SK-N-SH (cell line): ENCODE data around the gene RPUSD3. TPM values are rescaled to one million over a fixed set of nuclear protein-coding genes. Genes with fewer than 3 reads are reported as not detected.
"Not testable (repeated sequence)": the region's sequence is repeated elsewhere in the genome, so short reads cannot be mapped to it uniquely, and the experiment has no call there.

Experiments used
- CTCF ChIA-PET: fragments of 300-600, 350-600 bp; formaldehyde crosslinking; extraction: SDS; loops from one replicate; lab custom pipeline; 2021; lab: Yijun Ruan, JAX
- POLR2A ChIA-PET: fragments of 350-600 bp; sonication (Branson Sonifier 250); formaldehyde crosslinking; extraction: SDS; loops from one replicate; lab custom pipeline; 2020; ENCODE audit warnings: antibody characterized with exemption, inconsistent platforms; lab: Yijun Ruan, JAX
- DNase-seq: peaks from one replicate; pipeline ENCODE4 v3.0.0; 2012
- H2AFZ ChIP-seq: fragments of 200-600 bp; sonication (generic); 2 replicates; pipeline ENCODE4 v1.8.1; 2016; ENCODE audit warnings: antibody characterized with exemption, mild to moderate bottlenecking, low read depth
- H3F3A ChIP-seq: fragments of 200-600 bp; sonication (generic); replicated peaks from 2 replicates; pipeline ENCODE3; 2016; ENCODE audit warnings: antibody characterized with exemption, mild to moderate bottlenecking; ENCODE audit not compliant: insufficient read depth
- H3K27ac ChIP-seq, 2 experiments: fragments of 200-500 bp in 1 of 2; fragments of 200-600 bp in 1 of 2; sonication (Bioruptor generic) in 1 of 2; sonication (generic), shearing (Covaris generic) in 1 of 2; 2 replicates each; pipeline versions ENCODE4 v1.5.1 to v1.6.1; 2014 to 2016; ENCODE audit warnings: low read depth in 2 of 2, inconsistent platforms in 1 of 2, low read length in 1 of 2, mild to moderate bottlenecking in 1 of 2, mixed read lengths in 1 of 2
- H3K27me3 ChIP-seq: fragments of 200-600 bp; sonication (generic), shearing (Covaris generic); 2 replicates; pipeline ENCODE4 v1.6.1; 2016; ENCODE audit warnings: mixed run types; ENCODE audit not compliant: insufficient read depth
- H3K36me3 ChIP-seq, 2 experiments: fragments of 200-500 bp in 1 of 2; fragments of 200-600 bp in 1 of 2; sonication (Bioruptor generic) in 1 of 2; sonication (generic) in 1 of 2; replicated peaks in 1 of 2; 2 replicates each; pipeline versions ENCODE3 to v1.5.1; 2014 to 2016; ENCODE audit warnings: low read length in 1 of 2, mild to moderate bottlenecking in 1 of 2; ENCODE audit not compliant: insufficient read depth in 2 of 2, control insufficient read depth in 1 of 2
- H3K4me1 ChIP-seq, 2 experiments: fragments of 200-500 bp in 1 of 2; fragments of 200-600 bp in 1 of 2; sonication (Bioruptor generic) in 1 of 2; sonication (generic), shearing (Covaris generic) in 1 of 2; 2 replicates each; pipeline versions ENCODE4 v1.5.1 to v1.6.1; 2014 to 2016; ENCODE audit warnings: low read depth in 1 of 2, low read length in 1 of 2, mixed run types in 1 of 2; ENCODE audit not compliant: insufficient read depth in 2 of 2, control insufficient read depth in 1 of 2
- H3K4me2 ChIP-seq: fragments of 200-600 bp; sonication (generic), shearing (Covaris generic); 2 replicates; pipeline ENCODE4 v1.6.1; 2017; ENCODE audit warnings: mixed run types
- H3K4me3 ChIP-seq, 2 experiments: fragments of 200-500 bp in 1 of 2; fragments of 200-600 bp in 1 of 2; sonication (Bioruptor generic) in 1 of 2; sonication (generic), shearing (Covaris generic) in 1 of 2; 2 replicates each; pipeline versions ENCODE4 v1.5.1 to v1.8.1; 2014 to 2016; ENCODE audit warnings: low read depth in 2 of 2, inconsistent platforms in 1 of 2, low read length in 1 of 2, mild to moderate bottlenecking in 1 of 2, mixed read lengths in 1 of 2, moderate library complexity in 1 of 2
- H3K79me2 ChIP-seq: fragments of 200-600 bp; sonication (generic); 2 replicates; pipeline ENCODE4 v1.8.1; 2017; ENCODE audit warnings: mild to moderate bottlenecking; ENCODE audit not compliant: insufficient read depth
- H3K9ac ChIP-seq: fragments of 200-600 bp; sonication (generic); 2 replicates; pipeline ENCODE4 v1.6.1; 2017; ENCODE audit warnings: mixed run types
- H3K9me2 ChIP-seq: fragments of 200-600 bp; sonication (generic); 2 replicates; pipeline ENCODE4 v1.6.1; 2017; ENCODE audit warnings: mixed run types
- H3K9me3 ChIP-seq: fragments of 200-600 bp; sonication (generic); 2 replicates; pipeline ENCODE4 v1.6.1; 2017; ENCODE audit warnings: mixed run types, mild to moderate bottlenecking, moderate library complexity
- H4K20me1 ChIP-seq: fragments of 200-600 bp; sonication (generic); 2 replicates; pipeline ENCODE4 v1.6.1; 2017; ENCODE audit warnings: mild to moderate bottlenecking, mixed run types; ENCODE audit not compliant: insufficient read depth
- CTCF ChIP-seq: fragments of 200-600 bp; sonication (generic); IDR thresholded peaks from 2 replicates; pipeline ENCODE4 v1.6.1; 2017; ENCODE audit warnings: antibody characterized with exemption, mild to moderate bottlenecking, moderate library complexity
- RAD21 ChIP-seq: IDR thresholded peaks from 2 replicates; pipeline ENCODE4 v1.6.1; 2012; ENCODE audit warnings: mild to moderate bottlenecking, low read length
- SMC3 ChIP-seq: IDR thresholded peaks from 2 replicates; pipeline ENCODE4 v1.6.1; 2012; ENCODE audit warnings: low read depth, low read length, improper control_type of control experiment
- TCF12 ChIP-seq: IDR thresholded peaks from 2 replicates; pipeline ENCODE4 v1.4.0; 2012
- WGBS: methylation state at CpG from one replicate; pipeline ENCODE4 v1.1.6; 2017; ENCODE audit warnings: low lambda C conversion rate; 5-methylcytosine and 5-hydroxymethylcytosine counted together
- polyA plus RNA-seq, 3 experiments: library from polyadenylated mRNA; depleted of rRNA; stranded (reverse); fragments of >200 nt; gene quantifications; 2 replicates each; pipeline ENCODE4 v1.2.3, GENCODE V29; 2012
- TF ChIP-seq, protein P1 (sequence below): IDR thresholded peaks from 2 replicates; pipeline ENCODE4; 2012

Gene RPUSD3
- polyA plus RNA-seq, 1 of the 3 experiments (the other 2 are of a cell fraction): 43.4 TPM

DNA sequence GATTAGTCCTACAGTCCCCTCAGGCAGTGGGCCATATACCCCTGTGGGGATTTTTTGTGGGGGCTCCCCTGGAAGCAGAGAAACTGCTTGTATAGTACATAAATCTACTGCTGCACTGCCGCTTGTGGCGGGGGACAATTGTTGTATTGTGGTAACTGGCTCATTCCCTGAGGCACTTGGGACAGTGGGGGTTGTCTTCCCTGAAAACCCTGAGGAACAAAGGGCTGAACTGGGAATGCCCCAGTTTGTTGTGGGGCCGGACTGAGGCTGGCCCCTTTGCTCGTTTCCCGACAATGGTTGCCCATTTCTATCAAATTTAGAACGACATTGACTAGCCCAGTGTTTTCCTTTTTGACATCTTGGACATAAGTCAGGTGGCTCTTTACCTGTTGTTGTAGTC lies 7.6 kb upstream of the RPUSD3 start:
- H3K9ac ChIP-seq, H4K20me1 ChIP-seq, H3K9me2 ChIP-seq, H2AFZ ChIP-seq, CTCF ChIA-PET, H3K9me3 ChIP-seq, H3K4me1 ChIP-seq, DNase-seq, POLR2A ChIA-PET, H3K4me3 ChIP-seq, H3K4me2 ChIP-seq, H3K27me3 ChIP-seq, H3K27ac ChIP-seq, H3F3A ChIP-seq, H3K79me2 ChIP-seq, H3K36me3 ChIP-seq: not testable (repeated sequence)
- WGBS: 79% methylated on average over 6 of the region's 6 CpGs

GRCh38 chr3:9848860-9849259 lies 5.1 kb upstream of the RPUSD3 start:
- CTCF ChIA-PET: interaction anchor here (0.6 to 2.1 kb wide), 12 partner anchors 14 to 439 kb away, joined by 3 to 8 read pairs (median 4); partner anchors contain the start of gene CRELD1

GRCh38 chr3:9847870-9848269 lies 4.1 kb upstream of the RPUSD3 start:
- POLR2A ChIA-PET: not testable (repeated sequence)

More at GRCh38 chr3:9848860-9849259, 5.1 kb upstream of the RPUSD3 start:
- not testable (repeated sequence) for H3K9ac ChIP-seq, H3K9me3 ChIP-seq, H3K9me2 ChIP-seq, H4K20me1 ChIP-seq, H3K79me2 ChIP-seq, H2AFZ ChIP-seq, H3F3A ChIP-seq, H3K36me3 ChIP-seq, H3K27me3 ChIP-seq, H3K4me2 ChIP-seq, H3K27ac ChIP-seq, DNase-seq, H3K4me1 ChIP-seq
- H3K4me3 ChIP-seq: peak overlapping the region in 1 of 2 experiments; percentile 13; a peak in 1 of 4 replicates
- WGBS: 41% methylated on average over 4 of the region's 4 CpGs
- peak; percentile 74 for TF ChIP-seq CTCF
- TF ChIP-seq TCF12: peak; percentile 32; the same call in 1 of the 2 replicates
- peak; percentile 46 for TF ChIP-seq SMC3
- TF ChIP-seq RAD21: peak; percentile 62
- TF ChIP-seq, protein P1, sequence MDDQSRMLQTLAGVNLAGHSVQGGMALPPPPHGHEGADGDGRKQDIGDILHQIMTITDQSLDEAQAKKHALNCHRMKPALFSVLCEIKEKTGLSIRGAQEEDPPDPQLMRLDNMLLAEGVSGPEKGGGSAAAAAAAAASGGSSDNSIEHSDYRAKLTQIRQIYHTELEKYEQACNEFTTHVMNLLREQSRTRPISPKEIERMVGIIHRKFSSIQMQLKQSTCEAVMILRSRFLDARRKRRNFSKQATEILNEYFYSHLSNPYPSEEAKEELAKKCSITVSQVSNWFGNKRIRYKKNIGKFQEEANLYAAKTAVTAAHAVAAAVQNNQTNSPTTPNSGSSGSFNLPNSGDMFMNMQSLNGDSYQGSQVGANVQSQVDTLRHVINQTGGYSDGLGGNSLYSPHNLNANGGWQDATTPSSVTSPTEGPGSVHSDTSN: peak; percentile 9; the same call in 1 of the 2 replicates
- POLR2A ChIA-PET: interaction anchor here (0.6 to 1.2 kb wide), 2 partner anchors 43 to 65 kb away, joined by 3 read pairs; no protein-coding TSS in a partner anchor

More at GRCh38 chr3:9847870-9848269, 4.1 kb upstream of the RPUSD3 start:
- H4K20me1 ChIP-seq, H3F3A ChIP-seq, H3K9me3 ChIP-seq, H3K36me3 ChIP-seq, H3K4me2 ChIP-seq, H3K4me1 ChIP-seq, H3K9me2 ChIP-seq, DNase-seq, H3K4me3 ChIP-seq, H3K27me3 ChIP-seq, H3K27ac ChIP-seq, H2AFZ ChIP-seq, H3K9ac ChIP-seq, H3K79me2 ChIP-seq: not testable (repeated sequence)
- CTCF ChIA-PET: interaction anchor here (0.5 to 2.1 kb wide), 5 partner anchors 17 to 440 kb away, joined by 3 to 8 read pairs (median 5); partner anchors contain the start of gene CRELD1
- WGBS: 58% methylated on average over 7 of the region's 9 CpGs
